Right hindlimb (tissue), 1 donor: ENCODE measurements around the gene RREB1.
A peak's percentile ranks its signal among the peaks of the same experiment; 100 is the strongest.

Experiments
- DNase-seq: peaks from one replicate; pipeline ENCODE4 v3.0.0-alpha.2; 2018

Gene RREB1

DNA sequence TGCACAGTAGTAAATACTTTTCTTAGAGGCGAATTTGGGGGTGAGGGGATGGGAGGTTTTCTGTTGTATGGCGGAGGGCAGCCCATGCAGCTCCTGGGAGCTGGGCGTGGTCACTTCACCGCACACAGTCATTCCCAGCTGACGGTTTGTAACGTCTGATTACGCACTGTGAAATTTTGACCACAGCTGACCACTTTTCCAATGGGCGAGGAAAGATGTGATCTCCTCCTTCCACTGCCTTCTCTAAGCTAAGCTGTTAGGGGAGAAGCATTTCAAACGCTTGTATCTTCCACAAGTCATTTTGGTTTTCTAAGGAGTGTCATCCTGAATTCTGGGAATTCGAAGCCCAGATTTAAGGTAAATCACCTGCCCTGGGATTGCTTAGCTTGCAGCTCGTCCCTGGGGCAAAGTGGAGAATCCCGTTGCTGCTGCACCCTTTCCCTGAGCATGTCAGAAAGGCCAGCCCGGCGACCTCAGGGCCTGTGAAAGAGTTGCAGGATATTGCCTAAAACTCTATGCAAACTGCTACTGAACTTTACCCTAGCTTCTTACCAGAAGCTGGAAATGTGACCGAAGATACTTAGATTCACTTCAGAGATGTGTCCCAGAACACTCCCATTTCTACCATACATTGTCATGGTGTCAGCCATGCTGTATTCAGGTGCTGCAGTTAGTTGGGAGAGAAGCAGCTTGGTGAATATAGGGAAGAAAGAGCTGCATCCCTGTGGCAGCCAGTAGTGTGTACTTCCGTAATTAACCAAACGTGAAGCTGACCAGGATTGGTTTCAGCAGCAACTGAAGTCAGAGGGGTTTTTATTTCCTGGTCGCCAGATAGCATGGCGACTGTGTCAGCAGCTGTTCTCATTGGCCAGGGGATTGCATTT, 58.9 kb downstream of the RREB1 start:
- DNase-seq: peak; percentile 51

DNA sequence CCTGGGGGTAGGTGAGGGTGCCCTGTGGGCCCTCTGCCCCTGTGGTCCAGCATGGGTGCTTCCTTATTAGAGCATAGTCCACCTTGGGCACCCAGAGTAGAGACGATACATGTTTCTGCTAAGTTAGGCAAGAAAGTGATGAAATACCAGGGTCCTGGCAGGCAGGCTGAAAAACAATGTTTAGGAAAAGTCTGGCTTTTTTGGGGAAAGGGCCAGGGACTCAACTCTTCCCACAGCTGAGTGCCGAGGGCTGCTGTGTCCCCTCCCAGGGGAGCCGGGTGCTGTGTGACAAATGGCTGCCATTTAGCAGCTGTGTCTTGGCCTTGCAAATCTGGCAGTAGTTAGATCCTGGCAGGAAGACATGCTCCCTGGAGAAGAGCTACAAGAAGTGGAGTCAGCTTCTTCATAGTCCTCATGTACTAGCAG, 61.5 kb downstream of the RREB1 start:
- peak; percentile 45 for DNase-seq

DNA sequence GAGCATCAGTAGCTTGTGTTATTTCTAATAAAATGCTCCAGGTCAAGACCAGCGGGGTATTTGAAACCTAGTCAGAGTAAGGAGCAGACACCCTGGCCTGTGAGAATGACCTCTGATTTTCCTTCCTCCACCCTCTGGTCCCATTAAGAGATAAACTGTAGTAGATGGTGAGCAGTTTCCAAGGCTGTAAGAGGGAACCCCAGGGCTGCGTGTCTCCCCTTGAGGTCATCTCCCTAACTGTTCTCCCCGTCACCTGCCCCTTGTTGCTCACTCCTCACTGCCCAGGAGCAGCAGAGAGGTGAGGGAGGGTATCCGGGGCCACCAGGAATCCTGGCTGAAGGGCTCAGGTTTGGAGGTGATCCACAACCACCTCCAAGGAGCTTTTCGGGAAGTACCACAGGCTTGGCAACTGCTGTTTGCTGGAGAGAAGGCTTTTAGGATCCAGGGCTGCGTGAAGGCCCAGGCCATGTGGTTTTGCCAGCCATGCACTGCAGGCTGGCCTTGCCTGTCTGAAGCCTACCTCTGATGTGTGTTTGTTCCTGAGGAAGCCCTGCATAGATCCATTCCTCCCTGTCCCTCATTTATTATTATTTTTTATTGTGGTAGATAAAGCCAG, 62.5 kb downstream of the RREB1 start:
- DNase-seq: no peak

DNA sequence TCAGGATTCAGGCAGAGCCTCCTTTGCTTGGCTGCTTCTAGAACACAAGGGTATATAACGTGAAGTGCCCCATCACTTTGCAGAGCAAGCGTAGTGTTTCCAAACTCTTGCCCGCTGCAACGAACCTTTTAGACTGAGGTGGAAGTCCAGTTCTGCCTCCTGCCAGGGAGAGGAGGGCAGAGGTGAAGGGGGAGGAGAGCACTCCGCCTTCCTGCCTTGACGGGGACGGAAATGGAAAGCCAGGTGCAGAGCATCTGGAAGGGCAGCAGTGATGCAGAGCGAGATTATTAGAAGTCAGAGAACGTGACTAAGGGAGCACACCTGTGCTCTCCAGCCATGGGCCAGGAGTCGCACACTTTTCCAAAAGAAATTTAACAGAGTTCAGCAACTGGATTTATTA, 63.4 kb downstream of the RREB1 start:
- no peak for DNase-seq

- no peak for DNase-seq
Measured at GRCh38 chr6:7171733-7172132, 64.0 kb downstream of the RREB1 start.

DNA sequence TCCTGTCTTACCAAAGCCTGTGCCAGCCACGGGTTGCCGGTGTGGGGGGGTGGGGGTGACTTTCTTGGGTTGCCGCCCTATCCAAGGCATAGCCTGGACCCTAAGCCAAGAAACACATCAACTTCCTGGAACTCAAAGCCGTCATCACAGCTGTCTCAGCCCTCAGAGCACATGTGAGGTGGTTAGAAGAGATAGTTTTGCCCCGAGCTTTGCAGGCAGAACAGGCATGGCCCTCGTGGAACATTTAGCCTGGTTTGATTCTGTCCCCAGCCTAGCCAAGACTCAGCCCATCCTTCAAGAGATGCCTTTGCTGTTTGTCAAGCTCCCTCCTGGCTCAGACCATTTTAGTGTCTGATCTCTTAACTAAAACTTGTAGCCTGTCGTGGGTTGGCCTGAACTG, 64.9 kb downstream of the RREB1 start:
- DNase-seq: peak; percentile 39

- no peak for DNase-seq
Measured at GRCh38 chr6:7173843-7174503, 66.2 kb downstream of the RREB1 start.

DNA sequence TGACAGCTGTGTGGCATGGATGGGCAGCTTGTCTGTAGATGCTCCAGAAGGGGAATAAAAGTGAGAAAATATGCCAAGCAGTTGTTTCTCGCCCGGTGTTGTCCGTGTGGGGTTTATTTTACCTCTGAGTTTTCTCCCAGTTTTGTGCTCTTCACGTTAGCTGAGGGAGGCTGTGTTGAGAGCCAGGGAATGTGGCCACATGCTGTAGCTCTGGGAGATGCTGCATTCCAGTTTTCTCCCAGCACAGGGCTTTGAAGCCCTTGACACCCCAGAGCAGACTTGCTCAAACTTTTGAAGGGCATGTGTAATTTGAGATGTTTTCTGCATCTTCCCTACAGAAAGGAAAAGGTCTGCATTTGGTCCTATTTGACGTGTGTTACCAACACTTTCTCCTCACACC, 67.7 kb downstream of the RREB1 start:
- DNase-seq: no peak

- no peak for DNase-seq
Measured at GRCh38 chr6:7176208-7176607, 68.4 kb downstream of the RREB1 start.

GRCh38 chr6:7178280-7178679, 70.5 kb downstream of the RREB1 start:
- no peak for DNase-seq

GRCh38 chr6:7180751-7181150, 73.0 kb downstream of the RREB1 start:
- no peak for DNase-seq

DNA sequence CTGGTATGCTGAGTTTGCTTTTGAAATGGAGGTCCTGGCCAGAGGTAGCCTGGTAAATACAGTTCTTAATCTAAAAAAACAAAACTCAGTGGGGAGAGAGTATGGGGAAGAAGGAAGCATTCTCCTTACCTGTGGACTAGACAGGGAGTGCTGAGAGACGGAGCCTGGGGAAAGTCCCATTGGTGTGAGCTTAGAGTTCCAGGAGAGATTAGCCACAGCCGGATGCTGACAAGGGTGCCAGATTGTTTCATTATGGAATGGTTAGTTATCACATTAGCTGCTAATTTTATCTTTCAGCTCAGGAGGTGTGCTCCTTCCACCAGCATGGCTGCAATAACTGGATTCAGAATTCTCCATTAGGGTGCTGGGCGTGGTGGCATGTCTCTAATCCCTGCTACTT, 75.9 kb downstream of the RREB1 start:
- no peak for DNase-seq

DNA sequence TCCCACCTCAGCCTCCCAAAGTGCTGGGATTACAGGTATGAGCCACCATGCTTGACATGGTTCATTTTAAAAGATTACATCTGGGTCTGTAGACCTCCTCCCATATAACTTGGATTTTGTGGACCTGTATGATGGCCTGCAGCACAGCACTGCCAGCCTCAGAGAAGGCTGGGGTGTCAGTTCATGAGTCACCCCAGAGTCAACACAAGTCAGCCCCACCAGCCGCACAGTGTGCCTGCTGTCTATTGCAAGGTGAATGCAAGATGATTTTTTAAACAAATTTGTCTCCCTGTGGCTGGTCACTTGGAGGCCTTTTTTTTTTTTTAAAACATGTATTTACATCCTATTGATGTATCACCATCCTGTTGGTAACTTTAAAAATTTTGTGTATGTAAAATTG, 76.7 kb downstream of the RREB1 start:
- no peak for DNase-seq

- DNase-seq: no peak
Measured at GRCh38 chr6:7185561-7185960, 77.8 kb downstream of the RREB1 start.

DNA sequence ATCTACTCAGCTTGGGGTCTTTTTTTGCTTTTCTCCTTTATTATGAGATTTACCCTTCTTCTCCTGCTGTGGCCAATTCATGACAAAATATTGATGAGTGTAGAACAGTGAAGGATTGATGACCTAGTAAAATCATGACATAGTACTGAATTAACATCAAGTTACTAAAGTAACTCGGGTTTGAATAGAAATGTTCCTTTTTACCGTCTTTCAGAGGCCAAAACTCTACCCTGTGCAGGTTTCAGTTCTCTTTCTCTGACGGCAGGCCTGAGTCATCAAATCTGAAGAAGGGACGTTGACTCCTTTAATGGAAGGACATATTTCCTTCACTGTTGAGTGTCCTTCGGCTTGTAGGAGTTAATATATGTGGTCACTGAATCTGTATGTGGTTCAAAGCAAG, 80.7 kb downstream of the RREB1 start:
- no peak for DNase-seq

GRCh38 chr6:7189101-7189758, 81.5 kb downstream of the RREB1 start:
- DNase-seq: no peak

- no peak for DNase-seq
Measured at GRCh38 chr6:7190791-7191190, 83.0 kb downstream of the RREB1 start.

GRCh38 chr6:7193122-7193521, 85.4 kb downstream of the RREB1 start:
- DNase-seq: no peak

- no peak for DNase-seq
Measured at GRCh38 chr6:7194657-7195056, 86.9 kb downstream of the RREB1 start.

DNA sequence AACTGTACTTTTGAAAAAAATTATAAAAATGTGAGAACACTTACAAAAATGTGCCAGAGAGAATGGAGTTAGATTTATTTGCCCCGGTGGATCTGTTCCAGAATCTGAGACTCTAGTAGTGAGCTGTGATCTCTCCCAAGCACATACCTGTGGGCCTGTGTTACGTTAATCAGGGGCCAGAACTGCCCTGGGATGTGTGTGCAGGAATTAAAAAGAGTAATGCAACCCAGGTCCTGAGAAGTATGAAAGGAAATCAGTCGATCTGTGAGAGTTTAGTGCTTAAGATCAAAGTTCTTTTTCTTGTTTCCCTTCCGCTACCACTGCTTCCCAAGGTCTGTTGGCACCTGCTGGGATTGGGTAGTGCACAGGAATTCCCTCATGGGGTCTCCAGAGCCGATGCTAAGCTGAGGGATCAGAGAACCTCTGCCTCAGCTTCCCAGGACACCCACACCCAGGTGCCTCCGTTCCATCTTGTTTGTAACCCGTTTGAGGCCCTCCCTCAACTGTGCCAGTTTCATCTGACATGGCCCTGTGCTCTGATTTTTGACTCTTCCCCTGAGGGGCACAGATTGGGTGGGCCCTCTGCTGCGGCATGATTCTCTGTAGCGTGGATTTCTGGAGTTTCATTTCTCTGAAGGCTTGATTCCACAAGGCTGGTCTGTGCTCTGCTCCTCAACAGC, 87.7 kb downstream of the RREB1 start:
- DNase-seq: no peak

DNA sequence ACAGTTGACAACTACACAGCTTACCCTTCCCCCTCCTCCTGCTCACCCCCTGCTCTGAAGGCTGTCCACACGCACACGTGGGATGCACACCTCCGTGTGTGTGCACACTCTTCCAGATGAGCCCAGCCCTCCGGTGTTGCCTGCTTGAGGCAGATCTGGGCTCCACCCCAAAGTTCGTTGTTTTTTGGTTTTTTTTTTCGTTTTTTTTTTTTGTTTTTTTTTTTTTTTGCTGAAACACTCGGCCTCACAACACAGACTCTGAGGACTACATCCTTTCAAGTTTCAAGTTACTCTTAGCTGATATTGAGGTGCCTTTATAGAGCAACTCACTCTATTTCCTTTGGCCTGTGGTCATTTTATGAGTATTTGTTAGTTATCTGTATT, 88.2 kb downstream of the RREB1 start:
- no peak for DNase-seq

GRCh38 chr6:7196685-7197283, 89.0 kb downstream of the RREB1 start:
- DNase-seq: no peak
